NCI-H1436 treated with DMSO at 0.1 percent for 48 hours (cell line): ENCODE results near the gene MYO6.
"Not testable (repeated sequence)": the region's sequence is repeated elsewhere in the genome, so short reads cannot be mapped to it uniquely, and the experiment has no call there.

Source experiments
- DNase-seq: peaks from one replicate; lab custom pipeline; 2025; lab: John Stamatoyannopoulos, UW

The MYO6 gene

GRCh38 chr6:75748743-75749538, at the start of gene MYO6:
TSS of gene MYO6 (plus strand) at chr6:75749239. CDS start at chr6:75817548, 68,309 bp downstream.
- no peak for DNase-seq

GRCh38 chr6:75708334-75708733, 40.7 kb upstream of the MYO6 start:
- DNase-seq: not testable (repeated sequence)

- DNase-seq: no peak
These were observed 37.9 kb upstream of the MYO6 start for GRCh38 chr6:75711173-75711572.

- no peak for DNase-seq
These were observed 29.9 kb upstream of the MYO6 start for GRCh38 chr6:75719133-75719532.

- DNase-seq: no peak
These were observed 25.7 kb upstream of the MYO6 start for GRCh38 chr6:75723382-75723781.

- no peak for DNase-seq
These were observed 21.8 kb upstream of the MYO6 start for GRCh38 chr6:75727206-75727605.

GRCh38 chr6:75731029-75731428, 18.0 kb upstream of the MYO6 start:
- not testable (repeated sequence) for DNase-seq

GRCh38 chr6:75735491-75736186, 13.4 kb upstream of the MYO6 start:
- DNase-seq: no peak

GRCh38 chr6:75743971-75744370, 5.1 kb upstream of the MYO6 start:
- DNase-seq: no peak

- DNase-seq: no peak
These were observed 3.6 kb upstream of the MYO6 start for GRCh38 chr6:75745404-75745803.

GRCh38 chr6:75746221-75746620, 2.8 kb upstream of the MYO6 start:
- no peak for DNase-seq

GRCh38 chr6:75747152-75747992, 1.7 kb upstream of the MYO6 start:
- DNase-seq: no peak

- no peak for DNase-seq
These were observed 866 bp upstream of the MYO6 start for GRCh38 chr6:75748003-75748742.

GRCh38 chr6:75751443-75751842, 2.4 kb downstream of the MYO6 start:
- no peak for DNase-seq

- DNase-seq: no peak
These were observed 3.3 kb downstream of the MYO6 start for GRCh38 chr6:75752365-75752764.

GRCh38 chr6:75755704-75756103, 6.7 kb downstream of the MYO6 start:
- DNase-seq: no peak

GRCh38 chr6:75757295-75757694, 8.3 kb downstream of the MYO6 start:
- no peak for DNase-seq

GRCh38 chr6:75758061-75758460, 9.0 kb downstream of the MYO6 start:
- DNase-seq: no peak

GRCh38 chr6:75759207-75759606, 10.2 kb downstream of the MYO6 start:
- no peak for DNase-seq

- DNase-seq: no peak
These were observed 11.3 kb downstream of the MYO6 start for GRCh38 chr6:75760320-75760719.

GRCh38 chr6:75761489-75761888, 12.4 kb downstream of the MYO6 start:
- DNase-seq: no peak

- no peak for DNase-seq
These were observed 13.0 kb downstream of the MYO6 start for GRCh38 chr6:75762063-75762462.
